SK-N-MC (cell line): ENCODE results near the gene CCL3.

Source experiments
- EZH2 ChIP-seq: fragments of 200-600 bp; sonication (generic); IDR thresholded peaks from one replicate; pipeline ENCODE4 v1.6.1; 2017; ENCODE audit warnings: antibody characterized with exemption
- POLR2AphosphoS5 ChIP-seq: IDR thresholded peaks from 2 replicates; pipeline ENCODE4 v1.6.1; 2012; ENCODE audit warnings: mild to moderate bottlenecking, low read depth, low read length, borderline replicate concordance

DNA sequence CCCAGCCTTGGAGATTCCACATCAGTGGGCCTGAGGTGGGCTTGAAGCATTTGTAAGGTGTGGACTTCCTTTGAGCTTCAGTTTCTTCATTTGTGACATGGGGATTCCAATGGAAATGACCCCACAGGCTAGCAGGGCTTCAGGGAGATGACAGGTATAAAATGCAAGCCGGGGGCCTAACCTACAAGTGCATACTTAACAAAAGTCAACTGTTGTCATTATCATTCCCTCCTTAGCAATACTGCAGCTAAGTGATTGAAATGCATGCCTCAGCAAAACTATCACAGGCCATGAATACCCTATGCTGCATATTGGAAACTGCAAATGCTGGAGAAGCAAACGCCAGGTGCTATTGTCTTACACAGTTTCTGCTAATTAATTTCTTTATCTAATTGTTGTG, 33.5 kb upstream of the CCL3 start:
- TF ChIP-seq POLR2AphosphoS5 (no peak), EZH2 (no peak)
